Gastrocnemius medialis (tissue), 4 donors: ENCODE results near the gene MLX.

Source experiments
- POLR2A ChIP-seq, 2 donors: fragments of 450-650 bp; IDR thresholded peaks; one replicate each; pipeline ENCODE4 v1.6.1; 2017; ENCODE audit warnings: antibody characterized with exemption in 2 of 2, mild to moderate bottlenecking in 2 of 2, moderate library complexity in 2 of 2
- TF ChIP-seq, protein P1 (sequence below), 5 experiments: fragments of 450-650 bp in 3 of 5; fragments of 200-600 bp in 2 of 5; sonication (generic) in 2 of 5; IDR thresholded peaks in 4 of 5; conservative IDR thresholded peaks in 1 of 5; 1 replicate in 4 of 5; 2 replicates in 1 of 5; pipeline ENCODE4 v1.5.1; 2016 to 2019; ENCODE audit warnings: antibody characterized with exemption in 5 of 5, mild to moderate bottlenecking in 3 of 5, moderate library complexity in 3 of 5

GRCh38 chr17:42536048-42536371, 30.9 kb upstream of the MLX start, which contains the start of gene NAGLU:
- TF ChIP-seq POLR2A (IDR thresholded peaks at IDR 0.05): peak; percentile 92 to 96
- TF ChIP-seq, protein P1, sequence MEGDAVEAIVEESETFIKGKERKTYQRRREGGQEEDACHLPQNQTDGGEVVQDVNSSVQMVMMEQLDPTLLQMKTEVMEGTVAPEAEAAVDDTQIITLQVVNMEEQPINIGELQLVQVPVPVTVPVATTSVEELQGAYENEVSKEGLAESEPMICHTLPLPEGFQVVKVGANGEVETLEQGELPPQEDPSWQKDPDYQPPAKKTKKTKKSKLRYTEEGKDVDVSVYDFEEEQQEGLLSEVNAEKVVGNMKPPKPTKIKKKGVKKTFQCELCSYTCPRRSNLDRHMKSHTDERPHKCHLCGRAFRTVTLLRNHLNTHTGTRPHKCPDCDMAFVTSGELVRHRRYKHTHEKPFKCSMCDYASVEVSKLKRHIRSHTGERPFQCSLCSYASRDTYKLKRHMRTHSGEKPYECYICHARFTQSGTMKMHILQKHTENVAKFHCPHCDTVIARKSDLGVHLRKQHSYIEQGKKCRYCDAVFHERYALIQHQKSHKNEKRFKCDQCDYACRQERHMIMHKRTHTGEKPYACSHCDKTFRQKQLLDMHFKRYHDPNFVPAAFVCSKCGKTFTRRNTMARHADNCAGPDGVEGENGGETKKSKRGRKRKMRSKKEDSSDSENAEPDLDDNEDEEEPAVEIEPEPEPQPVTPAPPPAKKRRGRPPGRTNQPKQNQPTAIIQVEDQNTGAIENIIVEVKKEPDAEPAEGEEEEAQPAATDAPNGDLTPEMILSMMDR (IDR thresholded peaks at IDR 0.05 in 4 of 5, conservative IDR thresholded peaks at IDR 0.05 in 1 of 5): no peak
